Measurements from ENCODE around the gene BMP7. TPM values are rescaled to one million over a fixed set of nuclear protein-coding genes. Genes with fewer than 3 reads are reported as not detected.

The BMP7 gene
- total RNA-seq, 2 experiments from 2014 or later, result not detected

Other genes with a start within 250 kb of the BMP7 start
- not detected for gene SPO11, start 63.2 kb upstream of the BMP7 start, total RNA-seq
- 10 to 100 TPM; 45.6 to 46.5 TPM for gene RAE1, start 84.6 kb upstream of the BMP7 start, total RNA-seq
- 10 to 100 TPM; 60.3 to 63.1 TPM for gene RBM38, start 124.8 kb upstream of the BMP7 start, total RNA-seq

All from activated naive CD4-positive, alpha-beta T cell treated with anti-CD3 and anti-CD28 coated beads for 36 hours (primary cell).